Mesodermal cell (in vitro differentiated cells): ENCODE measurements around the gene GUCD1.

Experiments used
- H3K27ac ChIP-seq: 2 replicates; pipeline ENCODE4 v1.7.0; 2013; ENCODE audit warnings: mild to moderate bottlenecking, low read depth, low read length, moderate library complexity; ENCODE audit not compliant: severe bottlenecking
- H3K36me3 ChIP-seq: 2 replicates; pipeline ENCODE4 v1.7.1; 2013; ENCODE audit warnings: mild to moderate bottlenecking, low read length, moderate library complexity; ENCODE audit not compliant: control insufficient read depth, insufficient read depth
- H3K4me1 ChIP-seq: one replicate; pipeline ENCODE4 v1.7.1; 2013; ENCODE audit warnings: mild to moderate bottlenecking, low read length; ENCODE audit not compliant: insufficient read depth, control insufficient read depth, poor library complexity, severe bottlenecking
- H3K4me3 ChIP-seq: 2 replicates; pipeline ENCODE4 v1.7.0; 2013; ENCODE audit warnings: low read length, control low read depth, mild to moderate bottlenecking; ENCODE audit not compliant: insufficient read depth, poor library complexity, severe bottlenecking; ENCODE audit errors: extremely low read depth
- H3K9me3 ChIP-seq: 2 replicates; pipeline ENCODE4 v1.7.1; 2013; ENCODE audit warnings: mild to moderate bottlenecking, low read length, moderate library complexity; ENCODE audit not compliant: control insufficient read depth
- WGBS, 2 experiments: methylation state at CpG; one replicate each; pipeline ENCODE4 v1.1.5; 2013; ENCODE audit warnings: missing lambda C conversion rate in 2 of 2; ENCODE audit not compliant: insufficient coverage in 2 of 2; 5-methylcytosine and 5-hydroxymethylcytosine counted together

Gene GUCD1

GRCh38 chr22:24501301-24502005 is 53.5 kb downstream of the GUCD1 start:
- H3K4me3 ChIP-seq = no peak overlapping the region
- 72 to 82% methylated on average over 5 to 6 of the region's 8 CpGs for WGBS, 2 experiments

DNA sequence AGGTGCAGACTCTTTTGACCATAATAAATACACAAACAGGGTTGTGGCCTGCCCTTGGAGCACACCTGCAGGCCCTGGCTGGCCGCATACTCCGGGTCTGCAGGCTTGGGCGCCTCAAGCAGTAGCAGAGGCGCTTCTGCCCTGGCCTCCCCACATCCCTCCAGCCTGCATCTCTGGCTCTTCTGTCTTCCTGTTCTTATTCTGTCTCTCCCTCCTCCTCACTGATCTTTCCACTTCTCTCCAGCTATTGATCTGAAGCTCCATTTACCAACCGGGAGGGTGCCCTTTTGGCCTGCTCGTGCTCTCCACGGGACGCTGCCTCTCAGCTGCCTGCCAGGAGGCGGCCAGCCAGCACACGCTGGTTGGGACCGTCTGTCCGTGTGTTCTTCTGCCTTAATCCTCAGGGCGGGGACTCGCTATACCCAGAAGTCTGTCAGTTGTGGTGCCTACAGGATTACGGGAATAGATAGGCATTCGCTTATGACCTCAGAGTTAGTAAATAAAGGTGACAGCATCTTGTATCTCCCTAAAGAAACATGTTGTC is 54.6 kb downstream of the GUCD1 start:
- no peak overlapping the region for H3K27ac ChIP-seq
- WGBS, 2 experiments = 72 to 78% methylated on average over 14 to 15 of the region's 16 CpGs
- peaks cover 3% of the 10 kb centered on the region for H3K4me1 ChIP-seq
- no peak overlapping the region for H3K4me3 ChIP-seq
- H3K9me3 ChIP-seq = no peaks in the 10 kb centered on the region
- H3K36me3 ChIP-seq = no peaks in the 10 kb centered on the region

More at GRCh38 chr22:24501301-24502005, 53.5 kb downstream of the GUCD1 start:
- Histone ChIP-seq H3K4me1 (peaks cover 4% of the 10 kb centered on the region), H3K27ac (no peak overlapping the region), H3K36me3 (no peaks in the 10 kb centered on the region), H3K9me3 (no peaks in the 10 kb centered on the region)

DNA sequence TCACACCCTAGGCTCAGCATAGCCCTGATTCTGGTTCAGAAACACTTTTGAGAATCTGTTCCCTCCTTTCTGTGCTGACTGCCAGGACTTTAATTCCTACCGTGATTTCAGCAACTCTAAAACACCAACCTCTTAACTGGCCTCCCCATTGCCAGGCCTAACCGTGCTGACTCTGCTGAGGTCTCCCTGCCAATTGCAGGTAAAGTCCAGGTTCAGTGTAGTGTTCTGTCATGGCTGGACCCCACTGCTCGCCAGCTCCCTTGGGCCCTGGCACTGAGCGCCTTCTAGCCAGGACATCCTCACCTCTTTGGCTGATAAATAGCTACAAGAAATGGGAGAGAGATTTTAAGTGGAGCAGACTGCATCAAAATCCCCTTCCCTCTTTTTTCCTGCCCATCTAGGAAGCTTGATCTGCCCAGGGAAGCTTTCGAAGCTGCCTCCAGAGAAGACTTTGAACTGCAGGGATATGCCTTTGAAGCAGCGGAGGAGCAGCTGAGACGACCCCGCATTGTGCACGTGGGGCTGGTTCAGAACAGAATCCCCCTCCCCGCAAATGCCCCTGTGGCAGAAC is 55.1 kb downstream of the GUCD1 start:
- no peaks in the 10 kb centered on the region for H3K9me3 ChIP-seq
- no peaks in the 10 kb centered on the region for H3K36me3 ChIP-seq
- peaks cover 5% of the 10 kb centered on the region for H3K4me1 ChIP-seq
- H3K27ac ChIP-seq = no peak overlapping the region
- H3K4me3 ChIP-seq = no peak overlapping the region
- 90 to 94% methylated on average over 4 to 6 of the region's 10 CpGs for WGBS, 2 experiments

- 84% methylated on average over 9 to 10 of the region's 11 CpGs for WGBS, 2 experiments
- Histone ChIP-seq H3K9me3 (no peaks in the 10 kb centered on the region), H3K4me3 (no peak overlapping the region), H3K36me3 (no peaks in the 10 kb centered on the region), H3K27ac (no peak overlapping the region), H3K4me1 (peaks cover 13% of the 10 kb centered on the region)
Measured at GRCh38 chr22:24498824-24499223, 56.1 kb downstream of the GUCD1 start.

DNA sequence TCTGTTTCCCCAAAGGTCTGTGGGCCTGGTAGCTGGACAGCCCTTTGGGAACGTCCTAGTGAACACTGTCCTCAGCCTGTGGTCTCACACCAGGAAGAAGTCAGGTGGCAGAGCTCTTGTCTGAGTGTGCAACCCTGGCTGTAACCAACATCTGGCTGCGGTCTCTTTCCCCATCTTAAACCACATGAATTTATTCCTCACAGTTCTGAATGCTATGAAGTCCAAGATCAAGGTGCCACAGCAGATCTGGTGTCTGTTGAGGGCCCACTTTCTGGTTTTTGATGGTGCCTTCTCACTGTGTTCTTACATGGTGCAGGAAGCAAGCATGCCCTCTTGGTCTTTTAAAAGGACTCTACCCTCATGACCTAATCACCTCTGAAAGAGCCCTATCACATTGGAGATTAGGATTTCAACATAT is 57.1 kb downstream of the GUCD1 start:
- Histone ChIP-seq H3K4me3 (no peak overlapping the region), H3K9me3 (no peaks in the 10 kb centered on the region), H3K27ac (no peak overlapping the region), H3K4me1 (peaks cover 12% of the 10 kb centered on the region), H3K36me3 (no peaks in the 10 kb centered on the region)
- 71 to 83% methylated on average over 1 of the region's 2 CpGs for whole genome bisulfite sequencing, 2 experiments

- WGBS, 2 experiments = 50 to 71% methylated on average over 1 to 2 of the region's 2 CpGs
- no peaks in the 10 kb centered on the region for H3K36me3 ChIP-seq
- no peaks in the 10 kb centered on the region for H3K9me3 ChIP-seq
Measured at GRCh38 chr22:24496661-24497060, 58.3 kb downstream of the GUCD1 start.

DNA sequence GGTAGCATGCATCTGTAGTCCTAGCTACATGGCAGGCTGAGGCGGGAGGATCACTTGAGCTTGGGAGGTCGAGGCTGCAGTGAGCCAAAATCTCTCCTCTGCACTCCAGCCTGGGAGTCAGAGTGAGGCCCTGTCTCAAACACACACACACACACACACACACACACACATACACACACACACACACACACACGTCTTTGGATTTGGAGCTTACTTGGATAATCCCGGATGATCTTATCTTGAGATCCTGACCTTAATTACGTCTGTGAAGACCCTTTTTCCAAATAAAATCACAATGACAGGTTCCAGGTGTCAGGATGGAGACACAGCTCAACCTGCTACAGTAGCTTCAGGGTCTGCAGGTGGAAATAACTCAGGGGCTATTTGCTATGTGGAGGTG is 58.7 kb downstream of the GUCD1 start:
- no peak overlapping the region for H3K27ac ChIP-seq
- H3K4me3 ChIP-seq = no peak overlapping the region
- WGBS, 2 experiments = 91 to 93% methylated on average over 3 to 4 of the region's 5 CpGs
- H3K4me1 ChIP-seq = peaks cover 10% of the 10 kb centered on the region
- no peaks in the 10 kb centered on the region for H3K9me3 ChIP-seq
- H3K36me3 ChIP-seq = no peaks in the 10 kb centered on the region

More at GRCh38 chr22:24496661-24497060, 58.3 kb downstream of the GUCD1 start:
- H3K4me1 ChIP-seq = peaks cover 10% of the 10 kb centered on the region
- H3K27ac ChIP-seq = no peak overlapping the region
- H3K4me3 ChIP-seq = no peak overlapping the region

DNA sequence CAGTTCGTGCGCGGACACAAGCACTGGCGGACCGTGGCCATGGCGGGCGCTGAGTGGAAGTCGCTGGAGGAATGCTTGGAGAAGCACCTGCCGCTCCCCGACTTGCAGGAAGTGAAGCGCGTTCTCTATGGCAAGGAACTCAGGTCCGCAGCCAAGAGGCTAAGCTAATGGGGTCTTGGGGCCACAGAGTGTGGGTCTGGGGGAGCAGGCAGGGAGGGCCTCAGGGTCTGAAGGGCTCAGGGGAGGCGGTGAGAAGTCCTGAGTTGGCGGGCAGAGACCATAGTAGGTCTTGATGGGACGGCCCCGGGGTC is 59.6 kb downstream of the GUCD1 start:
- Histone ChIP-seq H3K36me3 (no peaks in the 10 kb centered on the region), H3K4me1 (peaks cover 10% of the 10 kb centered on the region), H3K27ac (no peak overlapping the region), H3K9me3 (no peaks in the 10 kb centered on the region), H3K4me3 (no peak overlapping the region)
- 94 to 96% methylated on average over 10 to 17 of the region's 17 CpGs for WGBS, 2 experiments

GRCh38 chr22:24494528-24495364 is 60.2 kb downstream of the GUCD1 start, which contains the start of gene UPB1:
Gene UPB1, plus strand, starts transcription at chr22:24495332. Its CDS starts 72 bp downstream, at chr22:24495404.
- H3K9me3 ChIP-seq = no peaks in the 10 kb centered on the region
- H3K4me1 ChIP-seq = peaks cover 10% of the 10 kb centered on the region
- H3K4me3 ChIP-seq = peak within 1 kb of the TSS; percentile 19
- H3K36me3 ChIP-seq = no peaks in the 10 kb centered on the region
- 40 to 49% methylated on average over 54 to 63 of the region's 76 CpGs for WGBS, 2 experiments
- H3K27ac ChIP-seq = no peak within 1 kb of the TSS

DNA sequence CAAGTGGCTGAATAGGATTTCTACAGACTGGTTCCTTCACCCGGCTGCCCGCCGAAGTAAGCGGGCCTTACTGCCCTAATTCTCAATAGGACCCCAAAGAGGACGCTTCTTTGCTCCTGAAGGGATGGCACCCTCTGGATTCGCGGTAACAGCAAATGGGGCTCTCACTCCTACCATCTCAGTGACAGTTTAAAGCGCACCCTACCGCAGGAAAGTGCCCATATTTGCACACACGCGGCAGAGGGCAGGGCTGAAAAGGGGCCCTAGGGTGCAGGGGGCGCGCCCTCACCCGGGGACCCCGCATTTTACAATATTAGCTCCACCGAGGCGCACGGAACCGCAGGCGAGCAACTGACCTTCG is 60.8 kb downstream of the GUCD1 start:
- H3K4me1 ChIP-seq = peaks cover 10% of the 10 kb centered on the region
- H3K27ac ChIP-seq = no peak overlapping the region
- H3K4me3 ChIP-seq = peak overlapping the region; percentile 19
- WGBS, 2 experiments = 39 to 59% methylated on average over 14 to 20 of the region's 21 CpGs
- H3K9me3 ChIP-seq = no peaks in the 10 kb centered on the region
- no peaks in the 10 kb centered on the region for H3K36me3 ChIP-seq
